GM10266 (cell line): ENCODE measurements around the gene DAAM1.

Source experiments
- DNase-seq: peaks from one replicate; pipeline ENCODE4 v3.0.0; 2012; ENCODE audit errors: extremely low spot score
- TF ChIP-seq, protein P1 (sequence below): IDR thresholded peaks from 2 replicates; pipeline ENCODE4 v1.5.1; 2012; ENCODE audit warnings: mild to moderate bottlenecking, low read depth; ENCODE audit not compliant: control insufficient read depth, insufficient read depth; ENCODE audit errors: missing control alignments

Gene DAAM1

GRCh38 chr14:59253527-59253926 lies 65.1 kb downstream of the DAAM1 start:
- DNase-seq, result no peak
- TF ChIP-seq, protein P1, sequence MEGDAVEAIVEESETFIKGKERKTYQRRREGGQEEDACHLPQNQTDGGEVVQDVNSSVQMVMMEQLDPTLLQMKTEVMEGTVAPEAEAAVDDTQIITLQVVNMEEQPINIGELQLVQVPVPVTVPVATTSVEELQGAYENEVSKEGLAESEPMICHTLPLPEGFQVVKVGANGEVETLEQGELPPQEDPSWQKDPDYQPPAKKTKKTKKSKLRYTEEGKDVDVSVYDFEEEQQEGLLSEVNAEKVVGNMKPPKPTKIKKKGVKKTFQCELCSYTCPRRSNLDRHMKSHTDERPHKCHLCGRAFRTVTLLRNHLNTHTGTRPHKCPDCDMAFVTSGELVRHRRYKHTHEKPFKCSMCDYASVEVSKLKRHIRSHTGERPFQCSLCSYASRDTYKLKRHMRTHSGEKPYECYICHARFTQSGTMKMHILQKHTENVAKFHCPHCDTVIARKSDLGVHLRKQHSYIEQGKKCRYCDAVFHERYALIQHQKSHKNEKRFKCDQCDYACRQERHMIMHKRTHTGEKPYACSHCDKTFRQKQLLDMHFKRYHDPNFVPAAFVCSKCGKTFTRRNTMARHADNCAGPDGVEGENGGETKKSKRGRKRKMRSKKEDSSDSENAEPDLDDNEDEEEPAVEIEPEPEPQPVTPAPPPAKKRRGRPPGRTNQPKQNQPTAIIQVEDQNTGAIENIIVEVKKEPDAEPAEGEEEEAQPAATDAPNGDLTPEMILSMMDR, result no peak

DNA sequence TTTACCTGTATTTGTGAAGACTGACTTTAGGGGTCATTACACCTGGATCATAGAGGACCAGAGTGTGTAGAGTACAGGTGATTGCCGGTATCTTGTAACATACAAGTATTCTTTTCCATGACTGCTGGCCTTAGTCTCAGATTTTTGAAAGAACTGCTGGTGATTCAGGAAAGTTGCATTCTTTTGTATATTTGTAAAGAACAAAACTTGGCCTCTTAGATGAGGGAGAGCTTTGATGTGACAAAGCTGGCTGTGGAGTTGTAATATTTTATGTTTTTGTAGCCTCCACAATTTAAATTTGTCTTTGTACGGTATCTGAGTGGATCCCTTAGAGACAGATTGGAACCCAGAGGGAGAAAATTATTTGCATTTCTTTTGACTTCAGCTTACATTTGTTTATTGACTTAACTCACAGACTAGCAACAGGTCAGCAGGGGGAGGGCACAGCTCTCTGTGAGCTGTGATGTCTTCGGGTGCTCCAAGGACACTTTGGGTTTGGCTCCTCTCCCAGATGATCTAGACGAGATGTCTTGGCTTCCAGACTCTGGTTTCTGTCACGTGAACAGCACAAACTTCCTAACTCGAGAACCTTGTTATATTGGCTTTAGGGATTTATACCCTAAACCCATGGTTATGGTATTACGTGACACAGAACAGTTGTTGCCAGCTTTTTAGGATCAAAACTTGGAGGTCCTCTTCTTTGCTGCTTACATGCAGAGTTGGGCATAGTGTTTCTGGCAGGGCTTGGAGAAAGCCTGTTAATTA lies 65.9 kb downstream of the DAAM1 start:
- no peak for DNase-seq
- TF ChIP-seq, protein P1, result no peak

GRCh38 chr14:59254911-59255545 lies 66.6 kb downstream of the DAAM1 start:
- TF ChIP-seq, protein P1, result no peak
- peak; percentile 10 for DNase-seq

- no peak for DNase-seq
- TF ChIP-seq, protein P1, result no peak
Observed at GRCh38 chr14:59256331-59256730, 67.9 kb downstream of the DAAM1 start.

DNA sequence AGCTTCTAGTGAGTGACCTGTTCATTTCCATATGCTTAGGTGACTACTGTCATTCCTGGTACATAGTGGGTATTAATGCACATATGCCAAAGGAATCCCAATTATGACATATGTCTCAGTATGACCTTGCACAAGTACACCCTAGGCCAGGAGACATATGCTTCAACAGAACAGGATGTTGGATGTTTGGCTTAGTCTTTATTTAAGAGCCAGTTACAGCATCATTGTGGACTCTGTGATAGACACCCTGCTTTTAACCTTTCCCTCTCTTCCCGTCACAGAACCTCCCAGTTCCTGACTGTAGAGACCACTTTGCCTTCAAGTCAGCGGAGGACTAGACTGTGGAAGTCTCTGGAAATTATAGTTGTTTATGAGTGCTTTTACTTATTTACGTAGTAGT lies 72.9 kb downstream of the DAAM1 start:
- DNase-seq, result no peak
- TF ChIP-seq, protein P1, result no peak

GRCh38 chr14:59262717-59263454 lies 74.4 kb downstream of the DAAM1 start:
- TF ChIP-seq, protein P1, result no peak
- no peak for DNase-seq
